OCI-LY3 (cell line): ENCODE results near the gene RPL34.

Experiments
- CTCF ChIP-seq: fragments of 200-600, 300-600 bp; sonication (generic); IDR thresholded peaks from 2 replicates; pipeline ENCODE4 v1.5.1; 2014; ENCODE audit warnings: antibody characterized with exemption, low read length, low read depth
- EZH2phosphoT487 ChIP-seq: fragments of 200-600 bp; shearing (Covaris generic); IDR thresholded peaks from 2 replicates; pipeline ENCODE4 v1.6.1; 2018; ENCODE audit warnings: antibody characterized with exemption, mixed run types, low read depth

GRCh38 chr4:108601106-108601505 is 19.3 kb upstream of the RPL34 start:
- TF ChIP-seq CTCF, result no peak
- no peak for TF ChIP-seq EZH2phosphoT487
